PFSK-1 (cell line): Measurements from ENCODE around the gene LIG3.

ENCODE experiments used
- FOXP2 ChIP-seq: optimal IDR thresholded peaks from 2 replicates; pipeline ENCODE3; 2011; ENCODE audit warnings: borderline replicate concordance, control low read depth, inconsistent platforms; ENCODE audit not compliant: insufficient read depth; ENCODE audit errors: extremely low read length, extremely low read depth
- POLR2AphosphoS5 ChIP-seq: IDR thresholded peaks from 2 replicates; pipeline ENCODE4 v1.6.1; 2012; ENCODE audit warnings: low read depth, mild to moderate bottlenecking, control low read depth, low read length, moderate library complexity
- REST ChIP-seq, 2 experiments: IDR thresholded peaks; 2 replicates each; pipeline versions ENCODE4 v1.6.1 to v1.8.0; 2011 to 2012; ENCODE audit warnings: low read depth in 2 of 2, low read length in 2 of 2, control low read depth in 1 of 2, inconsistent platforms in 1 of 2, mild to moderate bottlenecking in 1 of 2, moderate library complexity in 1 of 2; ENCODE audit not compliant: insufficient read depth in 1 of 2
- SIN3A ChIP-seq: IDR thresholded peaks from 2 replicates; pipeline ENCODE4 v1.6.1; 2012; ENCODE audit warnings: mild to moderate bottlenecking, low read length, moderate library complexity, borderline replicate concordance; ENCODE audit not compliant: insufficient read depth
- TAF1 ChIP-seq: IDR thresholded peaks from 2 replicates; pipeline ENCODE4 v1.6.1; 2012; ENCODE audit warnings: low read length, control low read depth, borderline replicate concordance; ENCODE audit not compliant: insufficient read depth

Gene LIG3

GRCh38 chr17:35046245-35046644, 65.9 kb downstream of the LIG3 start:
- no peak for TF ChIP-seq TAF1
- TF ChIP-seq FOXP2 = no peak
- TF ChIP-seq REST (IDR thresholded peaks at IDR 0.05; ENCODE audit: insufficient read depth in 1 of 2, low read depth in 2 of 2, low read length in 2 of 2) = no peak
- TF ChIP-seq SIN3A = no peak
- TF ChIP-seq POLR2AphosphoS5 = no peak

GRCh38 chr17:35046740-35047283, 66.5 kb downstream of the LIG3 start:
- no peak for TF ChIP-seq REST (IDR thresholded peaks at IDR 0.05; ENCODE audit: insufficient read depth in 1 of 2, low read depth in 2 of 2, low read length in 2 of 2)
- no peak for TF ChIP-seq TAF1
- TF ChIP-seq FOXP2 = no peak
- no peak for TF ChIP-seq POLR2AphosphoS5
- TF ChIP-seq SIN3A = no peak

- TF ChIP-seq FOXP2 (no peak), TAF1 (no peak), REST (IDR thresholded peaks at IDR 0.05; ENCODE audit: insufficient read depth in 1 of 2, low read depth in 2 of 2, low read length in 2 of 2) (no peak), POLR2AphosphoS5 (no peak), SIN3A (no peak)
Observed at GRCh38 chr17:35048685-35049379, 68.5 kb downstream of the LIG3 start.

- no peak for TF ChIP-seq TAF1
- no peak for TF ChIP-seq POLR2AphosphoS5
- TF ChIP-seq FOXP2 = no peak
- TF ChIP-seq REST (IDR thresholded peaks at IDR 0.05; ENCODE audit: insufficient read depth in 1 of 2, low read depth in 2 of 2, low read length in 2 of 2) = no peak
- TF ChIP-seq SIN3A = no peak
Observed at GRCh38 chr17:35050170-35050569, 69.9 kb downstream of the LIG3 start.
